COLO668 (cell line): Measurements from ENCODE around the gene MVB12A.

Experiments
- DNase-seq: peaks from one replicate; lab custom pipeline; 2025; ENCODE audit not compliant: unreplicated experiment; lab: John Stamatoyannopoulos, UW

The MVB12A gene

GRCh38 chr19:17419621-17420474 is at the start of gene MVB12A:
Gene MVB12A, plus strand, starts transcription at chr19:17420047. Its CDS starts 89 bp downstream, at chr19:17420136.
- peak; percentile 98 for DNase-seq

GRCh38 chr19:17376935-17377600 is 42.8 kb upstream of the MVB12A start, which contains the start of gene PLVAP:
Gene PLVAP, minus strand, starts transcription at chr19:17377342. Its CDS starts 54 bp downstream, at chr19:17377288.
- no peak for DNase-seq

- DNase-seq: no peak
Measured at GRCh38 chr19:17378271-17378670, 41.6 kb upstream of the MVB12A start.

- no peak for DNase-seq
Measured at GRCh38 chr19:17379221-17379631, 40.6 kb upstream of the MVB12A start.

- no peak for DNase-seq
Measured at GRCh38 chr19:17380426-17381138, 39.3 kb upstream of the MVB12A start.

- DNase-seq: peak; percentile 36
Measured at GRCh38 chr19:17385878-17386611, 33.8 kb upstream of the MVB12A start.

GRCh38 chr19:17389288-17389687 is 30.6 kb upstream of the MVB12A start:
- DNase-seq: no peak

- DNase-seq: no peak
Measured at GRCh38 chr19:17389957-17390664, 29.7 kb upstream of the MVB12A start.

GRCh38 chr19:17390665-17391370 is 29.0 kb upstream of the MVB12A start:
- peak; percentile 78 for DNase-seq

- no peak for DNase-seq
Measured at GRCh38 chr19:17391371-17392151, 28.3 kb upstream of the MVB12A start.

- DNase-seq: no peak
Measured at GRCh38 chr19:17393002-17393401, 26.8 kb upstream of the MVB12A start.

- no peak for DNase-seq
Measured at GRCh38 chr19:17393914-17394313, 25.9 kb upstream of the MVB12A start, which contains the start of gene CCDC194. Gene CCDC194, minus strand, starts transcription at chr19:17394196. Its CDS starts 38 bp downstream, at chr19:17394158.

GRCh38 chr19:17394891-17395415 is 24.9 kb upstream of the MVB12A start:
- peak; percentile 44 for DNase-seq

GRCh38 chr19:17398902-17399527 is 20.8 kb upstream of the MVB12A start:
- DNase-seq: no peak

GRCh38 chr19:17401628-17402027 is 18.2 kb upstream of the MVB12A start:
- DNase-seq: no peak

- no peak for DNase-seq
Measured at GRCh38 chr19:17402982-17403855, 16.6 kb upstream of the MVB12A start.

GRCh38 chr19:17404015-17404414 is 15.8 kb upstream of the MVB12A start:
- DNase-seq: no peak
